Right ventricle myocardium inferior (tissue), 1 donor: Measurements from ENCODE around the gene PJA2. TPM values are rescaled to one million over a fixed set of nuclear protein-coding genes. Genes with fewer than 3 reads are reported as not detected.

Source experiments
- ATAC-seq: fragments of 200-7000 bp; cut with Tn5 transposase; one replicate; pipeline ENCODE4 v1.9.1; 2020; ENCODE audit warnings: mild to moderate bottlenecking, moderate library complexity
- DNase-seq: peaks from one replicate; pipeline ENCODE4 v3.0.0; 2021; ENCODE audit errors: missing footprints
- intact Hi-C: fragments of 100-400 bp; cut with DNase I; formaldehyde crosslinking; loops from one replicate; pipeline ENCODE4 v1.11.0; 2022
- total RNA-seq: library from RNA; stranded (reverse); fragmentation: NEBNext Ultra II Directional; extraction: Animal tissue kit (Norgen Biotek cat#: 25700); gene quantifications from one replicate; pipeline ENCODE4 v1.2.1, GENCODE V29; 2021
- donor health status: DM: no; HTN: yes; CAD: no; lungs with severe emphysema.

The PJA2 gene
- total RNA-seq, 1 donor from 2014 or later: 70.5 TPM

DNA sequence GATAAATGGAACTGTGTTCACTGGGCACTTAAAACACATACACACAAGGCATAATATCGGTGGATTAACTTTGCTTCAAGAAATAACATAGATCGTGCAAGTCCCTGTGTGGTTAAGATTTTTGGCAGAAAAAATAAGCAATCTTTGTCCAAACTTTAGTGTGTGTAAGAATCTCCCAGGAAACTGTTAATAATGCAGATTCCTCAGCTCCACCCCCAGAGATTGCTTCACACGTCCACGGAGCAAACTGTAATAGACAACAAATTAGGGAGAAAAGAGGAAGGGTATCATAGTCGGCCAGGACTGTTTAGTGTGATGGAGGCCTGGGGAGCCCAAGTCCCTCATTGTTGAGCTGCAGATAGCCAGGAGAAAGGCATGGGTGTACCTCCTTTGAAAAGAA is 84.8 kb downstream of the PJA2 start:
- DNase-seq (no peak), ATAC-seq (no peak)
- intact Hi-C loops: no loop called here

DNA sequence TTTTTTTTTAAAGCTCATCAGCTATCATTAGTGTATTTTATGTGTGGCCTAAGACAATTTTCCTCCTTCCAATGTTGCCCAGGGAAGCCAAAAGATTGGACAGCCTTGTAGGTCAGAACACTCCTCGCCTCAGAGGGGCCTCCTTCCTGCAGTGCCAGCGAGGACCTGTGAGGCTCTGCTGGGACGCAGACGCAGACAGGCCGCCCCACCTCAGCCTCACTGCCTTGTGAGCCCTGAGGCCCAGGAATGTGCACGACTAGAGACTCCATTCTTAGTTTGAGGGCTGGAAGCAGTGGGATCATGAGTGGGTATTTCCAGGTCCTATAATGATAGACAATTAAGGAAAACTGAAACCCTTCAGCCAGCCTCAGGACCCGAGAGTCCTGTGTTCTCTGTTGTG is 85.4 kb downstream of the PJA2 start:
- ATAC-seq (no peak), DNase-seq (no peak)
- intact Hi-C loops: no loop called here

DNA sequence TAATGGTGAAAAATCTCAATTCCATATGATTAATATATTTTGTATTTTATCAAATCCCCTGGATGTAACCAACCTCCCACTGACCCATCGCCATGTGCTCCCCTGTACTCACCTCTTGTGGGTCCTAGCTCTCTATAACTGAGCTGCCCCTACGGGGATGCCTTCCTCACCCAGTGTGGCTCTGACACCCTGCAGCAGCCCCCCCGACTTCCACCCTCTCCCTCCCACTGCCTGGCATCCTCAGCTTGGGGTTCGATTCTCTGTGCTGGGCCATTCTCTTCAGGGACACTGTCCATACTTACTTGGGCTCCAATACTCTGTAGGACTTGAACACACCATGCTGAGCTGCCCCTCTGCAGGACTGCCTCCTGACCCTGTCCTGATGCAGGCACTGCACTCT is 87.1 kb downstream of the PJA2 start:
- DNase-seq (no peak), ATAC-seq (no peak)
- intact Hi-C loops: no loop called here

DNA sequence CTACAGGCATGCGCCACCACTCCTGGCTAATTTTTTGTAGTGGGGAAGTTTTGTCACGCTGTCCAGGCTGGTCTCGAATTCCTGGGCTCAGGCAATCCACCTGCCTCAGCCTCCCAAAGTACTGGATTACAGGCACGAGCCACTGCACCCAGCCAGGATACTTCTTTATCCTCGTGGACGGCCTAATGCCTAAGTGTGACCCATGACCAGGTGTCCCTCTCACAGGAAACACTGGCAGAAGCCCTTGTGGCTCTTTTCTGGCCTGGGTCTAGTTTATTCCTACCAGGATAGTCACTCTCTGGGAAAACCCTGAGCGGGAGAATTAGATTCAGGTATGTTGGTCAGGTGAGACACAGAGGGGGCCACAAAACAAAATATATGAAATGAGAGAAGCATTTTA is 90.4 kb downstream of the PJA2 start:
- intact Hi-C loops: no loop called here

DNA sequence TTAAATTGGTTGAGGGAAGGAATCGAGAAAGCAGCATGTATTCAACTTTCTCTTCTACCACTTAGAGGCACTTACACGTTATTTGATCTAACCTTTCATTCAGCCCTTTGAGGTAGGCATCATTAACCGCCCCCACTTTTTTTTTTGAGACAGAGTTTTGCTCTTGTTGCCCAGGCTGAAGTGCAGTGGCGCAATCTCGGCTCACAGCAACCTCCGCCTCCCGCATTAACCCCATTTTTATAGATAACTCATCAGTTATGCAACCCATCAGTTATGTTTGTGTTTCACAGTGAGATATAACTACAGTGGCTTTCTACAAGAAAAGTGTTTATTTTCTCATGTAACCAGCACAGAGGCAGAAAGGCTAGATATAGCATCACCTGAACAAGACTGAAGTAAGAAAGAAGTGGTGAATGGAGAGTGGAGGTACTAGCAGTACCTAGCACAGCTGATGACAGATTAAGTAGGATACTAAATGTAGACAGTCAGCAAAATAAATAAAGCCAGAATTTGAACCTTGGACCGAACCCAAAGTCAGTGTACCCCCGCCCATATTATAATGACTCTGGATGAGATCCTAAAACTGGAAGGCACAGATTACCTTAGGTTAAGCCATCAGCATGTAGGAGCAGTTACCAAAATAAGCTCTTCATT is 91.2 kb downstream of the PJA2 start:
- intact Hi-C loops: no loop called here
- ATAC-seq: no peak
- DNase-seq: no peak

More for the DNA sequence above, 90.4 kb downstream of the PJA2 start:
- DNase-seq (no peak), ATAC-seq (no peak)

DNA sequence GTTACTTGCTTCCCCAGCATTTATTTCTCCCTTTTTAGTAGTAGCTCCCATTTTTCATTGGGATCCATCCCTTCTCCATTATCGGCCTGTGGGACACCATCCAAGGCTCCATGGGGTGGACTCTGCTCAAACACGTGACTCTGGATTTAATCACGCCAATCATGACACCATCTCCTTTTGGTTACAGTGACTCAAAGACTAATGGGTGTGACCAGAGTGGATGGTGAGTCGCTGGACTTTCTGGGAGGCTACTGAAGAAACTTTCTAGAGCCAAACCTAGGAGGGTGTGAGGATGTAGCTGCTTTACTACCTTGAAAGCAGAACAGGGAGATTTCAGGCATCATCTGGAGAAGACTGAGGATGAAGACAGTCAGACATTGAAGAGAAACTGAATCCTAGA is 93.1 kb downstream of the PJA2 start:
- no peak for ATAC-seq
- DNase-seq: no peak
- intact Hi-C loops: no loop called here

DNA sequence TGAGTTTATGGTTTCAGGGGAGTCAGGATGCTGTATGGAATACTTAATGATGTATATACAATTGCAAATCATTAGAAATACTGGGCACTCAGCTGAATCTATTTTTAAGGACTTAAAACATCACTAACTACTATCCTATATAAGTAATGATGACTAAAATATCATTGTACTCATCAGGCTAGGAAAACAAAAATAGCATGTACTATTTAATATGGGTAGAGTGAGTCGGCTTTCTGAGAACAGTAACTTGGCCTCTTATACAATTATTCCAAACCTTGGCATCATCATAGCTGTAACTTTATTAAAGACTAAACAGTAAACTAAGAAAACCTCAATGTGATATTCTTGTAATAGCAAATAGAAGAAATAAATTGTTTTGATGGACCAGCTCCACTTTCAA is 94.5 kb downstream of the PJA2 start:
- DNase-seq: no peak
- no peak for ATAC-seq
- intact Hi-C loops: no loop called here

DNA sequence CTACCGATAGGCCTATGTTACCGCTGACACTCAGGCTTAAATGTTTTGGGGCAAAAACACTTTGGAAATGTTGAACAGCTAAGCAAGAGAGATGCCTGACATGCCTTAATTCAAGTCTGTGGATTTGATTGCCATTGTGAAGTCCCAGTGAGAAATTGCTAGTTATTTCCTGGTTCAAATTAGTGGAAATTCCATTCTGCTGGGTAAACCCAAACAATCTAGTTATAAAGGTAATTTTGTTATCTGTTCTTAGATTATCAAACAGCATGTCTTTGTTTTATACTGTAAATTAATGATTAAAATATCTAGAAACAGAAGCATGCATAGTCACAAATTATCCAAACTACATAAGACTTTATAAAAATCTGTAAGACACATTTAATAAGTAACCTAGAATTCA is 96.6 kb downstream of the PJA2 start:
- ATAC-seq (no peak), DNase-seq (no peak)
- intact Hi-C loops: no loop called here

DNA sequence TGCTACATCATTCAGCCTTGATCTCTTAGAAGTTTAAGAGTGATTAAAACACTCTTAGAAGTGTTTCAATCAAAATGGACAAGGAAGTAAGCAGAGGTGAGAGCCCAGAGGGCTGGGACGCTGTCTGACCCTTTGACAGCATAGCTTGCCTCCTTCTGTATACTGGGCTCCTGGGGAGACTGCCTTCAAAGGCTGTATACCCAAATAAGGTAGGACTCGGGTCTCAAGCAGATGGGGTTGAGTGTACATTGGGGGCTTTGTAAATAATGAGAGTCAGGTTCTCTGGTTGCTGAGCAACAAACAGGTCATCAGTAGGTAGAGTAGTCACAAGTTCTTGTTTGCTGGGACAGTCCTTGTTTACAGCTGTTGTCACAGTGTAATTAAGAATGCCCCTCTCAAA is 97.1 kb downstream of the PJA2 start:
- no peak for ATAC-seq
- intact Hi-C loops: no loop called here
- no peak for DNase-seq

DNA sequence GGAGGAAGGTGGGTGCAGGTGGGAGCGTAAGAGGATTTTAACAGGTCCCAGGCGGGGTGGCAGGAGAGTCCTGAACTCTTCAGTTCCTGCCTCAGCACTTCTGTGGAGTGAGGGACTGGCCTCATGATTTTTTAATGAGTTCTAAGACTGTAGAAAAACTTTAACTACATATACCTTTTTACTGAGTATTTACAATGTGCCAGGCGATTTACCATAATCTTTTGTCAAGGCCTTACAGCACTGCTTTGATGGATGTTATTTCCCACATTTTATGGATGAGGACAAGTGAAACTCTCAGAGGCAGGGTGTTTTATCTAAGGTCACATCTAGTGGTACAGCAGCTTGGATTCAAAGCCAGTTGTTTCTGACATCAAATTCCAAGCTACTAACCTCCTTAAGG is 99.5 kb downstream of the PJA2 start:
- ATAC-seq: no peak
- no peak for DNase-seq
- intact Hi-C loops: no loop called here

DNA sequence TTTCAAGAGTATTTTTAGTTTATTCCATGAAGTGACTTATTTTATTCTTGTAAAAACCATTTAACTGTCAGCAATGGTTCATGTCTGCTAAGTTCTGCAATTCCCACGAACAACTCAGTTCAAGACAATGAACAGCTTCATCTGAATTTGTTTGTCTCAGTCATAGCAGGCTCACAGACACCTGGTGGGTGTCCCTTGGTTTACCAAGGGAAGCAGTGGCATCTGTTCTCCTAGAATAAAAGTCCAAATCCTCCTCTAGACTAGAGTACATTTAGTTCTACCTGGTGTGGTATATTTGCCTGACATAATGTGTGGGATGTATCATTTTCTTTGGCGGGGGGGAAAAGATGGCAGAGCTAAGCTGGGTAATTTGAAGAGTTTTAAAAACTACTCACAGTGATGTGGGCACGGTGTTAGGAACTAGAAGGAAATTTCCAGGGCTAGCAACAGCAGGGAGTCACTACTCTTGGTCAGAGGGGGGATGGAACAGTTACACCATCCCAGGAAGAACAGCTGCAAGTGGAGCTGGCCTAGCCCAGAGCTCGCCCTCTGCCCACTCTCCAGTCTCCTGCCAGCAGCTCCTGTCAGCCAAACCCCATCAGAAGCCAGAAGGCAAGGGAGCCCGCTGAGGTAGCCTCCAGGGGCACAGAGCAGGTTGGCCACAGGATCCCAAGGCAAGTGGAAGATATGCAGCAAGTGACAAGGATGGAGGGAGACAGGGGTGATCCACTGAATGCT is 100.3 kb downstream of the PJA2 start:
- DNase-seq (no peak), ATAC-seq (no peak)
- intact Hi-C loops: no loop called here

DNA sequence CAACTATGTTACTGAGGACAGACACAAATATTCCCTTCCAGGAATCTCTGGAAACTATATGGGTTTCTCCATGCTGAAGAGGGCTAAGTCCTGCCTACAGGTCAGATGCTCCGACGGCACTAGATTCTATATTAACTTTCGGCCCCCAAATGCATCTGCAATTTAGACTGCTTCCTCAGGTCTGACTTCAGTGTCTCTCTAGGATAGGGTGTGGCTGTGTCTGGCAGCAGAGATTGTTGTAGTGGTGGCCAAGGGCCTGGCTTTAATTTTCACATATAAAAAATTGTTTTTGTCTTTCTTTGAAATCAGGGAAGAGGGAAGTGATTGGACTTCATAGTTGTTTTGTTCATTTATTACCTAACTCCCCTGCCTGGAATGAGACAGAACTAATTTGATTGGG is 101.8 kb downstream of the PJA2 start:
- intact Hi-C loops: no loop called here
- ATAC-seq (no peak), DNase-seq (no peak)

DNA sequence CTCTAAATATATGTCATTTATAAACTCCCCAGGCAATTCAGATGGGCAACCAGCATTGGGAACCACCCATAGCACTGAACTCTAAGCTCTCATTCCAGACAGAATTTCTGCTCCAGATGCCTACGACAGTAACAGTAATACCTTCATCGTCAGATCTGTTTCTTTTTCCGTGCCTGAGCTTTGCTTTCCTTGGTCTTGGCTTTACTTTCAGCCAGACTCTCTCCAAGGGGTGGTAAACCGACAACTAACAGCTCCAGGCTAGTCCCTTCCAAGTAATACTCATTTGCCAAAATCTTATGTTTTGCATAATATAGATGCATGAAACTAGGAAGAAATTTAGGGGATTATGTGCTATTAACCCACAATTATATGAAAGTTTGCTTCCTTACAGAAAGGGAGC is 102.3 kb downstream of the PJA2 start:
- intact Hi-C loops: no loop called here

DNA sequence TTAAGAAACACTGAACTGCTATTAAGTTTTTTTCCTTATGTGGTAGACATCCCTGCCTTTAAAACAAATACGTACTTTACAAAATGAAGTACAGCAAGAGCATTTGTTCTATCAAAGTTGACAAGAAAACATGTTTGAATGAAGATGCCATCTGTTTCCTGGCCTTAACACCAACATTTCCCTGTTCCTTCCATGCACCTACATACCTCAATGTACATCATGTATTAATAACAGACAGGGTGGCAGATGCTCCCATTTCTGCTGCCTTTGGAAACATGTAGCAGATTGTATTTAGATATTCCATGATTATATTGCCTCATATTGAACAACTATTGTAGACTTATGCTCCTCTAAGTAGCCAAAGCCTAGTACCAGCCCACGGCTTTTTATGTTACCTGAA is 104.4 kb downstream of the PJA2 start:
- intact Hi-C loops: no loop called here
- no peak for ATAC-seq

More for the DNA sequence above, 102.3 kb downstream of the PJA2 start:
- no peak for ATAC-seq
- no peak for DNase-seq

DNA sequence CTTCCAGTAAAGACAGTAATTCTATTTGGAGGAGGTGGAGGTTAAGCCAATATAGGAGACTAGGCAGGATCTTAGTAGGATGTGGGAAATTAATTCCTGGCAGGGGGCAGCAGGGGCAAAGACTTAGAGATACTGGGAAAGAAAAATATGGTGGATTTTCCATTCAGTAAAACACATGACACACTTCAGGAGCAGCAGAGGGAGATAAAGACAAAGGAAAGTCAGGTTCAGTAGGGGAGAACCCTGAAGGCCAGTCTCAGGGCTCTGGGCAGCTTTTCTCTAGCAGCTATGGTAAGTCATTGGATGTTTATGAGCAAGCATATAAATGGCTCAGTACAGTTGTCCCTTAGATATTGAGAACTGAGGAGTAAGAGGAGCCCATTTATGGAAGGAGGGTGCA is 105.5 kb downstream of the PJA2 start:
- intact Hi-C loops: no loop called here
- DNase-seq: no peak
- no peak for ATAC-seq

More for the DNA sequence above, 104.4 kb downstream of the PJA2 start:
- DNase-seq: no peak

DNA sequence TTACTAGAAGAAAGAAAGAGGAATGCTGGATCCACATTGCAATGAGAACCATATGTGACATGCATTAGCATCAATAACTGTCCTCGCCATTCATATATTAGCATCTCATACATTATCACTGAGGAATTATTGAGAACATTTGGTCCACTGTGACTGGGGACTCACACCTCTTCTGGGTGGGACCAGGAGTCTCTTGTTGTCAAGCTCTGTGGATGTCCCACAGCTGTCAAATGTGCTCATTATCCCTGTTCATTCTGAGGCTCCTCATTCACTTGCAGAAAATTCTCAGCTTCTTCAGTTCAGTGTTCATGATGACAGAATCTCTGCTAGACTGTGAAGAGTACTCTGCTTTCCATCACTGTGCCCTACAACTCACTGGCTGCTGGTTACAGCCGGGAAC is 109.4 kb downstream of the PJA2 start:
- no peak for ATAC-seq
- intact Hi-C loops: no loop called here
- DNase-seq: no peak

DNA sequence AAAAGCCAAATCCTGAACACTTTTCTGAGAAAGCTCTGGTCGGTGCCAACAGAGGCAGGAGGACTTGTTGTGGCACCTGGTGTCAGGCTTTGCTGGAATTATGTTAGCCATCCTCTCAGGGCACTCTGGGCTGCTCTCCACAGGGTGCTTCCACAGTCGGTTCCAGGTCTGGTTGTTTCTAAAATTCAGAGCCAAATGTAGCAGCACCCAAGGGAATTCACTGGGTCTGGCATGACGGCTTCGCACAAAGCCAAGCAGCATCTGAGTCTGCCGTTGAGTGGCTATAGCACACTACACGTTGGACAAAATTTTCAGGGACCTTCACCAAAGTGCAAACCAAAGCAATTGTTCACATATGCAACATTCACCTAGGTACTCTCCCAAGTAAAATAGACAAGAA is 110.2 kb downstream of the PJA2 start:
- no peak for DNase-seq
- no peak for ATAC-seq
- intact Hi-C loops: no loop called here

DNA sequence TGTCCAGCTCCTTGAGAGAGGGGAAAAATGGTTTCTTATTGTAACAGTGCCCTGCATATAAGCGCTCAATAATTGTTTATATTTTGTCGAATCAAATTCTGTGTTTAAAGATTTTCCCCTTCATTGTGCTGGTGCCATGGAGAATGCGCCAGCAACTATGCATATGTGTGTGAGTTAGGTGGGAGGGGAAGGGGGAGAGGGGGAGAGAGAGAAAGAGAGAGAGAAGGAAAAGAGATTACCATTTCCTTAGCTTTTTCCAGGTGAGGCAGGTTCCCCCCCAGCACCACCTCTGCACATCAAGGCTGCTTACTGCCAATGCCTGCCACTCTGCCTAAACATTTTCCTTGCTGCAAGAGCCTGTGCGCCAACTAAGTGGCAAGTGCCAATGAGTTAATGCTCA is 111.0 kb downstream of the PJA2 start:
- intact Hi-C loops: no loop called here
- no peak for ATAC-seq

DNA sequence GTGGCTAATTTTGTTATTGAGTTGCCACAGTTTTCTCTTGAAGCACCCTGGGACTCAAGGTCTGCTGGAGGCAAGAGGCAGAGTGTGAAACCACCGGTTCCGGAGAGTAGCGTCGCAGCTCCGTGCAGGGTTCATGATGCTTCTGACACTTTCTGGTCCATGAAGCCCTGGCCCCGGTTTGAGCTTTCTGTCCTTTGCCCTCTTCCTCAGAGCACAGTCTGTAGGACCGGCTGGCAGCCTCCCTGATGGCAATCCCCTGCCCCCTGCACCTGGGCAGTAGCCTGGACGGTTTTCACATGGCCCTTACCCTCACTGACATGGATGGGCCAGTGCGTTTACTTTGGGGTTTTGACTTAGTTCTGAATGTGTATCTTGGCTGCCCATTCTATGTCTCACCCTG is 111.9 kb downstream of the PJA2 start:
- no peak for DNase-seq
- intact Hi-C loops: no loop called here
- ATAC-seq: no peak

More for the DNA sequence above, 111.0 kb downstream of the PJA2 start:
- DNase-seq: no peak

DNA sequence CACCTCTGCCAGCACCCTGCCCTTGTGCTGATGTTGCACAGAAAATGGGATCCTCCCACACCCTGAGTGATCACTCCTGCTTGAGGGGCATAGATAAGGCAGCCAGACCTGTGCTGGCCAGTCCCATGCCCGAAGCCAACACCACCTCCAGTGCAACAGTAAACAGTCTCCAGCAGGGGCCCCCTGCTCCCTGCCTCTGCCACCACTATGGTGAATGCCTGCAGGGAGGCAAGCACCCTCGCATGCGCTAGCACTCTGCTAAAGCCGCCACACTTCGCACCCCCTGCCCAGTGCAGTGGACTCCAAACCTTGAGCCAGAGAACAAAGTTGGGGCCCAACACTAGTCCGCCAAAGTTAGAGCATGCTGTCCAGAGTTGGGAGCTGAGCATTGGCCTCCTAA is 118.7 kb downstream of the PJA2 start:
- DNase-seq: no peak
- intact Hi-C loops: no loop called here

DNA sequence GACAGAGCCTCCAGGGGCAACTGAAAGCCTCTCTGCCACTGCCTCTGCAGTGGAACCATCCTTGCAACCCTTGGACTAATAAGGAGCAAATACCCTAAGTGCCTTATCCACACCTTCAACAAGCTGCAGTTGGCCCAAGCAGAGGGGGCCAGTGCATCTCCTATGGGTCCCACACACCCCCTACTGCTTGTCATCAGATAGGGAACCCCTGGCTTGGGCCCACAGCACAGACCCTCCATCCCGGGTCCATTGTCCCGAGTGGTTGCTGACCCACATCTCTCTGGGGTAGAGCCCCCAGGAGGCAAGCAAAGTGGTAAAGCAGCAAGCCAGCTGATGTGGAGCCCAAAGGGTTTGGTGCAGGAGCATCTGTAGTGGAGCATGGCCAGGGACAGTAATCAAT is 119.5 kb downstream of the PJA2 start:
- intact Hi-C loops: no loop called here
- DNase-seq (no peak), ATAC-seq (no peak)

More for the DNA sequence above, 118.7 kb downstream of the PJA2 start:
- ATAC-seq: no peak
